ENCODE measurements around the gene SNX9.

DNA sequence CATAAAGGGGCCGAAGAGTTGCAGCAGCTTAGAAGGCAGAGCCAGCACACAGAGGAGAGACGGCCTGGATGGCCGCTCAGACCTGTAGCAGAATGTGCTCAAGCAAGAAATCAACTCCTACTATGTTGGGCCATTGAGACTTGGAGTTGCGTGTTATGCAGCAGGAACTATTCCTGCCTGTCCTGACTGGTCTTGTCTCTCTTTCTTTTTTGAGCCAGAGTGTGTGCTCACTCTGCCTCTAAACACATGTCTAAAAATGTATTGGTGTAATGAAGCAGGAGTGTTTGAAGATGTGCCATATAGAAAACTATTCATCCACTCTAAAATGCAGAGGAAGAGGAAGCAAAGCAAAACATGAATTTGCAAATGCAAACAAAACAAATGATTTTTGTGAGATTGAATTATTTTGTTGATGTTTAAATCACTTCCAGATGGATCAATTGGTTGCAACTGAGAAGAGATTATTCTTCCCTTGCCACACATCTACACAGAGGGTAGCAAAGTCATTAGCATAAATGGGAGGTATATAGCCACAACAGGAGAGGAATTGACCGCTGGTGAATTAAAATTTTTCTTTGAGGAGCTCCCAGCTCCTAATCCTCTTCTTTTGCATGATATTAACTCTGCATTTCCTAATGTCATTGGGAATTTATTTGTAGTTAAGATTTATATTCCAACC is 138.2 kb downstream of the SNX9 start:
- TF ChIP-seq CEBPB (IDR thresholded peaks at IDR 0.05; ENCODE audit: borderline replicate concordance in 1 of 2, low read depth in 2 of 2, low read length in 2 of 2) (no peak), NFYA (IDR thresholded peaks at IDR 0.05; ENCODE audit: borderline replicate concordance, low read depth, low read length) (no peak), ZSCAN29 (IDR thresholded peaks at IDR 0.05) (no peak), DPF2 (IDR thresholded peaks at IDR 0.05) (no peak), TAF1 (IDR thresholded peaks at IDR 0.05; ENCODE audit: borderline replicate concordance, low read depth, low read length) (no peak), POLR2A (IDR thresholded peaks at IDR 0.05; ENCODE audit: low read depth, low read length) (no peak), HDAC2 (IDR thresholded peaks at IDR 0.05) (no peak), EP300 (IDR thresholded peaks at IDR 0.05; ENCODE audit: borderline replicate concordance in 1 of 2, control insufficient read depth in 1 of 2, low read depth in 2 of 2, low read length in 2 of 2) (no peak), TCF3 (IDR thresholded peaks at IDR 0.05; ENCODE audit: borderline replicate concordance, insufficient read depth, low read depth, low read length) (no peak), TARDBP (IDR thresholded peaks at IDR 0.05; ENCODE audit: borderline replicate concordance) (no peak)
- TF ChIP-seq, protein P1, sequence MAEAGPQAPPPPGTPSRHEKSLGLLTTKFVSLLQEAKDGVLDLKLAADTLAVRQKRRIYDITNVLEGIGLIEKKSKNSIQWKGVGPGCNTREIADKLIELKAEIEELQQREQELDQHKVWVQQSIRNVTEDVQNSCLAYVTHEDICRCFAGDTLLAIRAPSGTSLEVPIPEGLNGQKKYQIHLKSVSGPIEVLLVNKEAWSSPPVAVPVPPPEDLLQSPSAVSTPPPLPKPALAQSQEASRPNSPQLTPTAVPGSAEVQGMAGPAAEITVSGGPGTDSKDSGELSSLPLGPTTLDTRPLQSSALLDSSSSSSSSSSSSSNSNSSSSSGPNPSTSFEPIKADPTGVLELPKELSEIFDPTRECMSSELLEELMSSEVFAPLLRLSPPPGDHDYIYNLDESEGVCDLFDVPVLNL (IDR thresholded peaks at IDR 0.05; ENCODE audit: low read depth, low read length), result no peak
- TF ChIP-seq, protein P2, sequence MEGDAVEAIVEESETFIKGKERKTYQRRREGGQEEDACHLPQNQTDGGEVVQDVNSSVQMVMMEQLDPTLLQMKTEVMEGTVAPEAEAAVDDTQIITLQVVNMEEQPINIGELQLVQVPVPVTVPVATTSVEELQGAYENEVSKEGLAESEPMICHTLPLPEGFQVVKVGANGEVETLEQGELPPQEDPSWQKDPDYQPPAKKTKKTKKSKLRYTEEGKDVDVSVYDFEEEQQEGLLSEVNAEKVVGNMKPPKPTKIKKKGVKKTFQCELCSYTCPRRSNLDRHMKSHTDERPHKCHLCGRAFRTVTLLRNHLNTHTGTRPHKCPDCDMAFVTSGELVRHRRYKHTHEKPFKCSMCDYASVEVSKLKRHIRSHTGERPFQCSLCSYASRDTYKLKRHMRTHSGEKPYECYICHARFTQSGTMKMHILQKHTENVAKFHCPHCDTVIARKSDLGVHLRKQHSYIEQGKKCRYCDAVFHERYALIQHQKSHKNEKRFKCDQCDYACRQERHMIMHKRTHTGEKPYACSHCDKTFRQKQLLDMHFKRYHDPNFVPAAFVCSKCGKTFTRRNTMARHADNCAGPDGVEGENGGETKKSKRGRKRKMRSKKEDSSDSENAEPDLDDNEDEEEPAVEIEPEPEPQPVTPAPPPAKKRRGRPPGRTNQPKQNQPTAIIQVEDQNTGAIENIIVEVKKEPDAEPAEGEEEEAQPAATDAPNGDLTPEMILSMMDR (IDR thresholded peaks at IDR 0.05 in 2 of 3, conservative IDR thresholded peaks at IDR 0.05 in 1 of 3; ENCODE audit: control insufficient read depth in 2 of 3, extremely low read depth in 1 of 3, insufficient read depth in 1 of 3, low read depth in 3 of 3, low read length in 3 of 3), result no peak
